Sigmoid colon (tissue), 7 donors: ENCODE data around the gene ADRA2B. TPM values are rescaled to one million over a fixed set of nuclear protein-coding genes. Genes with fewer than 3 reads are reported as not detected.
A peak's percentile ranks its signal among the peaks of the same experiment; 100 is the strongest.

Source experiments
- DNase-seq: peaks from one replicate; pipeline ENCODE4 v3.0.0-alpha.2; 2019
- H3K27ac ChIP-seq, 4 donors: fragments of 200-600 bp; sonication (generic); one replicate each; pipeline ENCODE4 v1.5.1; 2016 to 2019; ENCODE audit warnings: mild to moderate bottlenecking in 1 of 4
- H3K27me3 ChIP-seq, 3 donors: fragments of 200-600 bp; sonication (generic); one replicate each; pipeline ENCODE4 v1.5.1; 2019; ENCODE audit warnings: mild to moderate bottlenecking in 1 of 3
- H3K36me3 ChIP-seq, 4 donors: fragments of 200-600 bp; sonication (generic); one replicate each; pipeline ENCODE4 v1.5.1; 2016 to 2019
- H3K4me1 ChIP-seq, 4 donors: fragments of 200-600 bp; sonication (generic); one replicate each; pipeline ENCODE4 v1.5.1; 2017 to 2019
- H3K4me3 ChIP-seq, 4 donors: fragments of 200-600 bp; sonication (generic); one replicate each; pipeline ENCODE4 v1.5.1; 2017 to 2019; ENCODE audit warnings: mild to moderate bottlenecking in 2 of 4, moderate library complexity in 1 of 4
- H3K9me3 ChIP-seq, 4 donors: fragments of 200-600 bp in 3 of 4; sonication (generic) in 3 of 4; one replicate each; pipeline versions ENCODE4 v1.5.1 to v1.6.1; 2013 to 2019
- EP300 ChIP-seq, 4 donors: sonication (generic); formaldehyde crosslinking; IDR thresholded peaks; one replicate each; pipeline ENCODE4 v1.6.1; 2017; ENCODE audit warnings: antibody characterized with exemption in 4 of 4
- POLR2A ChIP-seq, 2 donors: fragments of 450-650 bp; IDR thresholded peaks; one replicate each; pipeline ENCODE4 v1.6.1; 2016; ENCODE audit warnings: antibody characterized with exemption in 2 of 2, mild to moderate bottlenecking in 2 of 2, moderate library complexity in 2 of 2
- POLR2AphosphoS5 ChIP-seq, 4 donors: sonication (generic); formaldehyde crosslinking; IDR thresholded peaks; one replicate each; pipeline ENCODE4 v1.6.1; 2017; ENCODE audit warnings: antibody characterized with exemption in 4 of 4
- WGBS, 2 donors: extraction: QIAGEN DNeasy Blood & Tissue Kit; methylation state at CpG; one replicate each; pipeline ENCODE4 v1.1.7; 2013; 5-methylcytosine and 5-hydroxymethylcytosine counted together
- intact Hi-C: fragments of 100-400 bp; cut with DNase I; formaldehyde crosslinking; loops from one replicate; pipeline ENCODE4 v1.15.1; 2023
- polyA plus RNA-seq, 3 donors: library from polyadenylated mRNA; stranded (reverse); fragments of 200-250 nt; gene quantifications; one replicate each; pipeline ENCODE4 v1.2.3, GENCODE V29; 2013
- total RNA-seq, 4 donors: library from RNA; depleted of rRNA; stranded (reverse); fragments of >200 nt; gene quantifications; one replicate each; pipeline ENCODE4 v1.1.0, GENCODE V29; 2016
- TF ChIP-seq, protein P1 (sequence below), 4 experiments: fragments of 450-650 bp in 3 of 4; fragments of 200-600 bp in 1 of 4; IDR thresholded peaks; one replicate each; pipeline ENCODE4 v1.5.1; 2016 to 2019; ENCODE audit warnings: antibody characterized with exemption in 4 of 4, mild to moderate bottlenecking in 3 of 4, moderate library complexity in 2 of 4
- donor health status: healthy with polysubstance abuse.
- donor health status: Bipolar disorder and iron deficiency.
- donor health status: healthy.

ADRA2B gene
- total and polyA plus RNA-seq, 7 donors: under 0.01 to 1.4 (median 0.54) TPM; not detected in 1

DNA sequence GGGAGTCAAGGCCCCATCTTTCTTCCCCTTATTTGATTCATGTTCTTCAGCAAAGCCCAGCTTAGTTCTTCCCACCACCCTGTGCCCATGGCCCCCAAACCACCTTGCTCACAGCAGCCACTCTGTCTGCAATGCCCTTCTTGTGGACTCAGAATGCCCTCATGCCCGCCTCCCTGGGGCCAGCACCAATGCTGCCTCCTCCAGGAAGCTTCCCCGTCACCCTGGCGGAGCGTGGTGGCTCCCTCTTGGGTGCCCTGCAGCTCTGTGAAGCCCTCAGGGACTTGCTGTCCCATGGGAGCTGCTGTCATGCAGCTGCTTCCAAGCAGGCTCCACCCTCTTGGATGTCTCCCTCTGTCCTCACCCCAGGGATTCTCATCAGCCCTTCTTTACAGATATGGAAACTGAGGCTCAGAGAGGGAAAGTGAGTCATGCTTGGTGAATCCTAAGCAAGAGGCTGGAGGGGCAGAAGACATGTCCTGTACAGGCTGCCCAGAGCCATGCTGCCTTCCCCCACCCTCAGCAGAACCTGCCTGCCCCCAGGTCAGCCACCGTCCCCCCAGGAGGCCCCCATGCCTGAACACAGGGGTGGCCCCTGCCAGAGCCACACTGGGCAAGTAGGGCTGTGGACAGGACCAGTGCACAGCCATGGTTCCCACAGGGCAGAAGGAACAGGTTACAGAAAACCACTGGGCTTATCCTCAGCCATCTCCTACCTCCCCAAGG lies 40.7 kb upstream of the ADRA2B start:
- Histone ChIP-seq H3K4me3 (no peak overlapping the region), H3K27me3 (peaks cover 0 to 7% (median 0%) of the 10 kb centered on the region in 3 donors), H3K4me1 (no peaks in the 10 kb centered on the region), H3K36me3 (no peaks in the 10 kb centered on the region), H3K9me3 (no peaks in the 10 kb centered on the region), H3K27ac (no peak overlapping the region)
- 83 to 95% methylated on average over 5 of the region's 5 CpGs for WGBS, 2 donors
- intact Hi-C loops: no loop called here
- peak; percentile 54 for DNase-seq
- TF ChIP-seq POLR2AphosphoS5 (IDR thresholded peaks at IDR 0.05) (no peak), POLR2A (IDR thresholded peaks at IDR 0.05) (no peak), EP300 (IDR thresholded peaks at IDR 0.05) (no peak)
- TF ChIP-seq, protein P1, sequence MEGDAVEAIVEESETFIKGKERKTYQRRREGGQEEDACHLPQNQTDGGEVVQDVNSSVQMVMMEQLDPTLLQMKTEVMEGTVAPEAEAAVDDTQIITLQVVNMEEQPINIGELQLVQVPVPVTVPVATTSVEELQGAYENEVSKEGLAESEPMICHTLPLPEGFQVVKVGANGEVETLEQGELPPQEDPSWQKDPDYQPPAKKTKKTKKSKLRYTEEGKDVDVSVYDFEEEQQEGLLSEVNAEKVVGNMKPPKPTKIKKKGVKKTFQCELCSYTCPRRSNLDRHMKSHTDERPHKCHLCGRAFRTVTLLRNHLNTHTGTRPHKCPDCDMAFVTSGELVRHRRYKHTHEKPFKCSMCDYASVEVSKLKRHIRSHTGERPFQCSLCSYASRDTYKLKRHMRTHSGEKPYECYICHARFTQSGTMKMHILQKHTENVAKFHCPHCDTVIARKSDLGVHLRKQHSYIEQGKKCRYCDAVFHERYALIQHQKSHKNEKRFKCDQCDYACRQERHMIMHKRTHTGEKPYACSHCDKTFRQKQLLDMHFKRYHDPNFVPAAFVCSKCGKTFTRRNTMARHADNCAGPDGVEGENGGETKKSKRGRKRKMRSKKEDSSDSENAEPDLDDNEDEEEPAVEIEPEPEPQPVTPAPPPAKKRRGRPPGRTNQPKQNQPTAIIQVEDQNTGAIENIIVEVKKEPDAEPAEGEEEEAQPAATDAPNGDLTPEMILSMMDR (IDR thresholded peaks at IDR 0.05): no peak

DNA sequence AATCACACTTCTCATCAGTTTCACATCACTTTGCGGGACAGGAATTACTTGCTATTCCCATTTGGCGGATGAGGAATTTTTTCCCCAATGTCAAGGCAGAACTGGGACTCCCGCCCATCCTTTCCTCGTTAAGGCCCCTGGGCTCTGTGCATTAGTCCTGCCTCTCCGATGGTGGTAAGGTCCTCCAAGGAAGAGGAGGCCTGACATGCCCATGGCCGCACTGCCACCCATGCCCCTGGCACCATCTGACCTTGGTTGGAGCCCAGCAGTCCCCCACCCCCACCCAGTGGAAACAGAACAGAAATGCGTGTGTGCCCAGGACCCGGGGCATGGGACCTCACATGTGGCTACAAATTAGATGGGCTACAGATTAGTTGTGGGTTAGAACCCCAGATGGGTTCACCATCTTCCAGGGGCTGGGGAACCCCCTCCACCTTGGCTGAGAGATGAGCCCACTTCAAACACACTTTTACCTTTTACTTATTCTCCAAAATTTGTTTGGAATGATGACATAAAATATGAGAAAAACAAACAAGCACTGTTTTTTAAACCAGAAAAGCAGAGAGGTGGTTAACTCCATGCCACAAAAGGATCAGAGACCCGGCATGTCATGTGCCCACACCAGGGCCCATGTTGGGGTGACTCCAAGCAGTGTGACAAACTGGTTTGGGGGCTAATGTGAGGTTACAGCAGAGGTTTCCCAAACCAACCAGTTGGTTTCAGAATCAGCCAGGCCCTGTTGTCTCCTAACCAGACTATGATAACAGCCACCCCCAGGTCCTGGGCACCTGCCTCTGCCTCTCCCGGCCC lies 39.8 kb upstream of the ADRA2B start:
- 82 to 87% methylated on average over 10 of the region's 10 CpGs for WGBS, 2 donors
- Histone ChIP-seq H3K4me3 (no peak overlapping the region), H3K27me3 (peaks cover 0 to 7% (median 0%) of the 10 kb centered on the region in 3 donors), H3K9me3 (no peaks in the 10 kb centered on the region), H3K4me1 (no peaks in the 10 kb centered on the region), H3K36me3 (no peaks in the 10 kb centered on the region), H3K27ac (no peak overlapping the region)
- DNase-seq: peak; percentile 30
- intact Hi-C loops: no loop called here
- TF ChIP-seq, protein P1 (IDR thresholded peaks at IDR 0.05): no peak
- TF ChIP-seq POLR2A (IDR thresholded peaks at IDR 0.05): no peak
- no peak for TF ChIP-seq EP300 (IDR thresholded peaks at IDR 0.05)
- no peak for TF ChIP-seq POLR2AphosphoS5 (IDR thresholded peaks at IDR 0.05)

DNA sequence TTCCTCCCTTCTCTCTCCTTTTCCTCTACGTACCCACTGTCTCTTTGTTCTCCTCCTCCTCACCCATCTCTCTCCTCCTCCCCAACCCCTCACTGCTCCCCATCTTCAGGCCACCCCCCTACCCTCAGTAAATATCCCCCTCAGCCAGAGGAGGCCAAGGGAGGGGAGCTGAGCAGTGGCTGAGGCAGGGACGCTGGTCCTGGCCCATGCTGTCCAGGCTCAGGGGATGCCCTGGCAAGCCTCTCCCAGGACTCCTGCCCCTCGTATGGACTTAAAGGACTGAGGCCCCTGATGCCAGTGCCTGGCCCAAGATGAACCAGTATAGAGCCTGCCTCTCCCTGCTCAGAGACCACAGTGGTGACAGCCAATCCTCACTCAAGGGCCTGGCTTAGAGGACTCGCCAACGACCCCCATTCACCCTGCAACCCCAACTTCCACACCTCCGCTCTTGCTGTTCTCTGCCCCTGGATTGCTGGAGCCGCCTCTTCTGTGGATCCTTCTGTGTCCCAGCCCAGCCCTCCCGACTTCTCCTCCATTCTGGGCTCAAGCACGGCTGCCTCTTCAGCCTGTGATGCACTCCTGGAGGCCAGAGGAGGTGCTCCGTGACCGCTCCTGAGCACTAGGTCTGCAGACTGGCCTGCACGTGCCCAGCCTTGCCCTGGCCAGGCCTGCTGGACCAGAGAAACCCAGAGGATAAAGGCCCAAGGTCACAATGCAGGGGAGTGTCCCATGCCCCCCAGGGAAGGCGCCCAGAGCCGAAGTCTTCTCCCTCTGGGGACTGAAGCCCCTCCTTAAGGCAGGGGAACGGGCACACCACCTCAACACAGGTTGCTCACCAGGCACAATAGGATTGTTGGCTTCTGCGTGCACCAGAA lies 38.4 kb upstream of the ADRA2B start:
- Histone ChIP-seq H3K27me3 (peaks cover 0 to 7% (median 0%) of the 10 kb centered on the region in 3 donors), H3K9me3 (no peaks in the 10 kb centered on the region), H3K4me1 (no peaks in the 10 kb centered on the region), H3K36me3 (no peaks in the 10 kb centered on the region), H3K4me3 (no peak overlapping the region), H3K27ac (no peak overlapping the region)
- TF ChIP-seq POLR2AphosphoS5 (IDR thresholded peaks at IDR 0.05): no peak
- TF ChIP-seq, protein P1 (IDR thresholded peaks at IDR 0.05): no peak
- TF ChIP-seq POLR2A (IDR thresholded peaks at IDR 0.05): no peak
- TF ChIP-seq EP300 (IDR thresholded peaks at IDR 0.05): no peak
- WGBS, 2 donors: 89 to 91% methylated on average over 16 of the region's 16 CpGs
- intact Hi-C loops: no loop called here
- peak; percentile 50 for DNase-seq

DNA sequence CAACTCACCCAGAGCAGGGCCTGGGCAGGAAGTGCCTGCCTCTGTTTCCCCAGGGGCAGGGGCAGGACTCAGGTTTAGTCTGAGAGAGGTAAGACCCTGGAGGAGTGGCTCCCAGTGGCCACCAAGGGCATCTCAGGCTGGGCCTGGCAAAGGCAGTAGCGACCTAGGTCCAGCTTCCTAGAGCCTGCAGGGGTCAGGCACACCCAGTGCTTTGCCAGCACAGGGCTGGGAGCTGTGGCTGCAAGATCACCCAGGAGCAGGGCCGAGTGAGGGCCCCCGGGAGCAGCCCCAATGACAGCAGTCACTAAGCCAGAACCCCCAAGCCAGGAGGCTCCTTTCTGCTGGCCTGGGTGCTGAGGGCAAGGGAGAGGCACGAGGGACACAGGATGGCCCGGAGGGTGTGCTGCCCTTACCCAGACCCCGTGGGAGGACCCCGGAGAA lies 37.6 kb upstream of the ADRA2B start:
- Histone ChIP-seq H3K27me3 (peaks cover 0 to 9% (median 0%) of the 10 kb centered on the region in 3 donors), H3K36me3 (no peaks in the 10 kb centered on the region), H3K4me3 (no peak overlapping the region), H3K4me1 (no peaks in the 10 kb centered on the region), H3K9me3 (no peaks in the 10 kb centered on the region), H3K27ac (no peak overlapping the region)
- TF ChIP-seq EP300 (IDR thresholded peaks at IDR 0.05) (no peak), POLR2A (IDR thresholded peaks at IDR 0.05) (no peak), POLR2AphosphoS5 (IDR thresholded peaks at IDR 0.05) (no peak)
- TF ChIP-seq, protein P1 (IDR thresholded peaks at IDR 0.05): no peak
- intact Hi-C loops: no loop called here
- WGBS, 2 donors: 74 to 81% methylated on average over 7 of the region's 7 CpGs
- DNase-seq: peak; percentile 47
